Naive thymus-derived CD4-positive, alpha-beta T cell (primary cell): ENCODE measurements around the gene COG5. TPM values are rescaled to one million over a fixed set of nuclear protein-coding genes. Genes with fewer than 3 reads are reported as not detected.

Experiments
- ATAC-seq: fragments of 150-1000 bp; cut with Tn5 transposase; 2 replicates; pipeline ENCODE4 v1.10.0; 2021; ENCODE audit warnings: mild to moderate bottlenecking, moderate library complexity
- CTCF ChIA-PET: fragments of 350-600 bp; sonication (Branson Sonifier 250); formaldehyde crosslinking; loops from one replicate; lab custom pipeline; 2021; ENCODE audit warnings: antibody characterized with exemption; lab: Charles Lee
- POLR2A ChIA-PET: fragments of 350-600 bp; sonication (Branson Sonifier 250); formaldehyde crosslinking; loops from one replicate; lab custom pipeline; 2021; ENCODE audit warnings: antibody characterized with exemption, inconsistent platforms; lab: Charles Lee
- DNase-seq, 9 donors: peaks; one replicate each; pipeline versions ENCODE4 v3.0.0 to v3.0.0-alpha.2; 2020 to 2022; ENCODE audit warnings: mixed read lengths in 1 of 9
- H3K27ac ChIP-seq: one replicate; pipeline ENCODE4 v1.7.0; 2013; ENCODE audit warnings: mild to moderate bottlenecking, low read depth, low read length, moderate library complexity
- H3K27me3 ChIP-seq, 2 donors: one replicate each; pipeline ENCODE4 v1.7.0; 2013; ENCODE audit warnings: low read length in 2 of 2, mild to moderate bottlenecking in 2 of 2, moderate library complexity in 2 of 2; ENCODE audit not compliant: control insufficient read depth in 2 of 2, insufficient read depth in 2 of 2
- H3K36me3 ChIP-seq, 3 experiments: 1 replicate in 2 of 3; 2 replicates in 1 of 3; pipeline ENCODE4 v1.7.0; 2013; ENCODE audit warnings: low read length in 3 of 3, mild to moderate bottlenecking in 3 of 3, moderate library complexity in 1 of 3; ENCODE audit not compliant: insufficient read depth in 3 of 3, control insufficient read depth in 2 of 3
- H3K4me1 ChIP-seq, 2 donors: one replicate each; pipeline ENCODE4 v1.7.0; 2013; ENCODE audit warnings: low read length in 2 of 2, mild to moderate bottlenecking in 2 of 2, moderate library complexity in 1 of 2; ENCODE audit not compliant: control insufficient read depth in 2 of 2, insufficient read depth in 2 of 2
- H3K4me3 ChIP-seq: 2 replicates; pipeline ENCODE4 v1.7.0; 2013; ENCODE audit warnings: mild to moderate bottlenecking, low read length
- H3K9me3 ChIP-seq, 3 experiments: 1 replicate in 2 of 3; 2 replicates in 1 of 3; pipeline ENCODE4 v1.7.0; 2013; ENCODE audit warnings: low read length in 3 of 3; ENCODE audit not compliant: control insufficient read depth in 2 of 3
- H3K27ac Mint-ChIP-seq, 9 donors: one replicate each; pipeline ENCODE4 v1.8.0; 2020 to 2022; ENCODE audit warnings: mixed read lengths in 9 of 9, mild to moderate bottlenecking in 8 of 9, moderate library complexity in 5 of 9, inconsistent platforms in 2 of 9
- H3K27me3 Mint-ChIP-seq, 5 donors: one replicate each; pipeline ENCODE4 v1.8.0; 2021 to 2022; ENCODE audit warnings: mixed read lengths in 5 of 5, mild to moderate bottlenecking in 1 of 5
- H3K36me3 Mint-ChIP-seq, 5 donors: one replicate each; pipeline ENCODE4 v1.8.0; 2020 to 2022; ENCODE audit warnings: mixed read lengths in 5 of 5, mild to moderate bottlenecking in 3 of 5, inconsistent platforms in 1 of 5
- H3K4me1 Mint-ChIP-seq, 7 donors: one replicate each; pipeline ENCODE4 v1.8.0; 2020 to 2022; ENCODE audit warnings: mixed read lengths in 7 of 7, mild to moderate bottlenecking in 3 of 7, inconsistent platforms in 1 of 7
- H3K4me3 Mint-ChIP-seq, 10 donors: one replicate each; pipeline ENCODE4 v1.8.0; 2020 to 2022; ENCODE audit warnings: mild to moderate bottlenecking in 10 of 10, mixed read lengths in 10 of 10, moderate library complexity in 6 of 10, inconsistent platforms in 2 of 10
- H3K9me3 Mint-ChIP-seq, 11 donors: one replicate each; pipeline ENCODE4 v1.8.0; 2020 to 2022; ENCODE audit warnings: mixed read lengths in 11 of 11, mild to moderate bottlenecking in 4 of 11, inconsistent platforms in 1 of 11, moderate library complexity in 1 of 11
- intact Hi-C, 2 donors: fragments of 100-400 bp; cut with micrococcal nuclease; formaldehyde crosslinking; loops; one replicate each; pipeline ENCODE4 v1.15.1; 2023
- polyA plus RNA-seq, 2 donors: library from polyadenylated mRNA; unstranded; fragments of 300-500 nt; fragmentation: Illumina TruSeq; gene quantifications; one replicate each; pipeline ENCODE4 v1.2.3, GENCODE V29; 2021
- total RNA-seq, 6 experiments: library from RNA in 5 of 6; stranded (reverse) in 5 of 6; gene quantifications; 1 replicate in 5 of 6; 2 replicates in 1 of 6; pipeline ENCODE4 v1.2.3 and lab custom pipeline; 2021 to 2026

COG5 gene
- total and polyA plus RNA-seq, 7 experiments from 2014 or later = 24.7 to 77.0 (median 48.0) TPM

DNA sequence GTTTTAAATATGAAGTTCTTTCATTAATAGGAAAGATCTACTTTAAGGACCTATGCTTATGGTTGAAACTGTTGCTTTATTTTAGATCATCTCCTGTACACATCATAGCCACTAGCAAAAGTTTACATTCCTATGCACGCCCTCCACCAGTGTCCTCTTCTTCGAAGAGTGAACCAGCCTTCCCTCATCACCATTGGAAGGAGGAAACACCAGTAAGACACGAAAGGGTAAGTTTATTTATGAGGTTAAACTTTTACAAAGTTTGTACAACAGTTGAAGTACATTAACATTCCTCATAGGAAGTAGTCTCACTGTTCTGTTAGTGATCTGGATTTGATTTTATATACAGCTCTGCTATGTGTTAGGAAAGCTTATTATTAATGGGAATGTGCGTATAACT lies 378.0 kb downstream of the COG5 start:
- Mint-ChIP-seq H3K4me3 (no peak overlapping the region), H3K9me3 (no peaks in the 10 kb centered on the region), H3K36me3 (peaks cover 23 to 55% (median 37%) of the 10 kb centered on the region in 5 donors), H3K27ac (peak overlapping the region in 1 of 9 donors; percentile 38), H3K4me1 (peaks cover 0 to 48% (median 33%) of the 10 kb centered on the region in 7 donors), H3K27me3 (no peaks in the 10 kb centered on the region)
- no peak overlapping the region for H3K4me3 ChIP-seq
- ChIA-PET CTCF (interaction anchor here (0.7 kb wide), 1 partner anchor 277 kb away, joined by 4 read pairs; no protein-coding TSS in a partner anchor), POLR2A (interaction anchor here (1.1 to 6.8 kb wide), 2 partner anchors 12 to 17 kb away, joined by 3 to 54 read pairs; partner anchors contain the start of gene HBP1)
- ATAC-seq (no peak), DNase-seq (no peak)
- no peaks in the 10 kb centered on the region for H3K9me3 ChIP-seq
- no peaks in the 10 kb centered on the region for H3K4me1 ChIP-seq
- intact Hi-C loops = no loop called here
- H3K27ac ChIP-seq = no peak overlapping the region
- H3K36me3 ChIP-seq = peaks cover 24 to 84% (median 52%) of the 10 kb centered on the region in 3 experiments
- no peaks in the 10 kb centered on the region for H3K27me3 ChIP-seq

DNA sequence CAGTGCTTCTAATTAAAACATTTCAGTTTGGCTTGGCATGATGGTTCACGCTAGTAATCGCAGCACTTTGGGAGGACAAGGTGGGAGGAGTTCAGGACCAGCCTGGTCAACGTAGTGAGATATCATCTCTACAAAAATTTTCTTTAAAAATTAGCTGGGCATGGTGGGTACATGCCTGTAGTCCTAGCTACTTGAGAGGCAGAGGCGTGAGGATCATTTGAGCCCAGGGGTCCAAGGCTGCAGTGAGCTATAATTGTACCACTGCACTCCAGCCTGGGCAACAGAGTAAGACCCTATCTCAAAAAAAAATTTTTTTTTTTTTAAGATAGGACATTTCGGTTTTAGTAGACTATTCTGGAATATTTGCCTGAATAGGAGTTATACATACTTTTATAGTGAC lies 382.5 kb downstream of the COG5 start:
- Histone ChIP-seq H3K4me3 (no peak overlapping the region), H3K36me3 (peaks cover 10 to 54% (median 27%) of the 10 kb centered on the region in 3 experiments), H3K9me3 (no peaks in the 10 kb centered on the region), H3K27me3 (no peaks in the 10 kb centered on the region), H3K4me1 (peaks cover 0 to 6% of the 10 kb centered on the region in 2 donors), H3K27ac (no peak overlapping the region)
- DNase-seq (no peak), ATAC-seq (no peak)
- peak overlapping the region in 2 of 10 donors; percentile 3 to 4 for H3K4me3 Mint-ChIP-seq
- POLR2A ChIA-PET = interaction anchor here (1.4 to 6.8 kb wide), 3 partner anchors 8 to 12 kb away, joined by 3 to 54 read pairs (median 5); partner anchors contain the start of gene HBP1
- CTCF ChIA-PET = no interaction called here
- peak overlapping the region in 7 of 9 donors; percentile 1 to 59 (median 33) for H3K27ac Mint-ChIP-seq
- no peaks in the 10 kb centered on the region for H3K27me3 Mint-ChIP-seq
- H3K36me3 Mint-ChIP-seq = peaks cover 13 to 34% (median 28%) of the 10 kb centered on the region in 5 donors
- intact Hi-C loops = loop anchor here in 1 of 2 donors (2.0 kb wide), 1 partner anchor 16 kb away; no protein-coding TSS in a partner anchor
- peaks cover 11 to 71% (median 56%) of the 10 kb centered on the region in 7 donors for H3K4me1 Mint-ChIP-seq
- H3K9me3 Mint-ChIP-seq = no peaks in the 10 kb centered on the region

DNA sequence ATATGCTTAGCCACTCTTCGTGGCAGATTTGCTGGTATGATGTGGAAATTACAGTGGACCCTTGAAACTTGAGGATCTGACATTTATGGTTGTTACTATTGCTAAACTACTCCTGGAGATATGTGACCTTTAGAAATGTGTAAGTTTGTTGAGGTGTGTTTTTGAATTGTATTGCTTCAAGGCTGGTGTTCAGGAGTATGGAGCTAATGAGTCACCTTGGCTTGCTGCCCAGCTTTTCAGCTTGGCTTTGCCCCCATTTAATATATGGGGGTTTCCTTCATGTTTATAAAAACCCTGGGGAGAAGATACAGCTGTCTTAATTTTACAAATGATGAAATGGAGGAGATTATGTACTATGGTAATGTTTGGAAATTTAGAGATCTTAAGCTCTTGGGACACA lies 383.3 kb downstream of the COG5 start:
- Histone ChIP-seq H3K9me3 (no peaks in the 10 kb centered on the region), H3K4me3 (no peak overlapping the region), H3K4me1 (peaks cover 3 to 6% of the 10 kb centered on the region in 2 donors), H3K27me3 (no peaks in the 10 kb centered on the region), H3K36me3 (peaks cover 10 to 48% (median 22%) of the 10 kb centered on the region in 3 experiments), H3K27ac (no peak overlapping the region)
- ATAC-seq (peak; percentile 43), DNase-seq (peak in 1 of 9 donors; percentile 64)
- ChIA-PET POLR2A (interaction anchor here (1.4 to 6.8 kb wide), 3 partner anchors 9 to 13 kb away, joined by 3 to 54 read pairs (median 5); partner anchors contain the start of gene HBP1), CTCF (interaction anchor here (0.6 kb wide), 1 partner anchor 33 kb away, joined by 3 read pairs; no protein-coding TSS in a partner anchor)
- Mint-ChIP-seq H3K27ac (peak overlapping the region in 7 of 9 donors; percentile 1 to 42 (median 33)), H3K4me1 (peaks cover 11 to 74% (median 60%) of the 10 kb centered on the region in 7 donors), H3K9me3 (no peaks in the 10 kb centered on the region), H3K4me3 (peak overlapping the region in 4 of 10 donors; percentile 3 to 22 (median 7)), H3K36me3 (peaks cover 12 to 30% (median 23%) of the 10 kb centered on the region in 5 donors), H3K27me3 (no peaks in the 10 kb centered on the region)
- intact Hi-C loops = loop anchor here (1.0 to 2.0 kb wide), 3 partner anchors 10 to 16 kb away; no protein-coding TSS in a partner anchor

DNA sequence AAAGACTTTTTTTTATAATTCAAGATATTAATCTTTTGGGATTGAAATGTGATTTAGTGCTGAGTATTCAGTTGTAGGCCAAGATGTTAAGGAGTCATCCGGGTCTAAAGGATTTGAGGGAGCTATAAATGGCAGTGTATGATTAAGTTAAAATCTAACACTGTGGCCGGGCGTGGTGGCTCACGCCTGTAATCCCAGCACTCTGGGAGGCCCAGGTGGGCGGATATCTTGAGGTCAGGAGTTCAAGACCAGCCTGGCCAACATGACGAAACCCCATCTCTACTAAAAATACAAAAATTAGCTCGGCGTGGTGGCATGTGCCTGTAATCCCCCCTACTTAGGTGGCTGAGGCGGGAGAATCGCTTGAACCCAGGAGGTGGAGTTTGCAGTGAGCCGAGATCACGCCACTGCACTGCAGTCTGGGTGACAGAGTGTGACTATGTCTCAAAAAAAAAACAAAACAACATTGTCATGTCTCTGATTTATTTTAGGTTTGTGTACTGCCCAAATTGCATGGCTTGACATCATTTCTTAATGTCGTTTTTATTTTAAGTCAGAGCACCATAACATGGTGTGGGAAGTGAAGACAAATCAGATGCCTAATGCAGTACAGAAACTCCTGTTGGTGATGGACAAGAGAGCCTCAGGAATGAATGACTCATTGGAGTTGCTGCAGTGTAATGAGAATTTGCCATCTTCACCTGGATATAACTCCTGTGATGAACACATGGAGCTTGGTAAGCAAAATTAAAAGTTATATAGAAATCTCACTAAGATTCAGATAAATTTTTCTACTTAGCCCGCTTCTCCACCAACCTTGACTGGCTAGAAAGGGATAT lies 384.2 kb downstream of the COG5 start:
- H3K36me3 ChIP-seq = peaks cover 4 to 40% (median 16%) of the 10 kb centered on the region in 3 experiments
- H3K27ac Mint-ChIP-seq = peak overlapping the region in 2 of 9 donors; percentile 41 to 71
- H3K4me1 ChIP-seq = peaks cover 10% of the 10 kb centered on the region in 2 donors
- intact Hi-C loops = loop anchor here (1.0 to 2.0 kb wide), 3 partner anchors 9 to 17 kb away; no protein-coding TSS in a partner anchor
- H3K4me3 Mint-ChIP-seq = peak overlapping the region in 4 of 10 donors; percentile 15 to 23 (median 19)
- no peaks in the 10 kb centered on the region for H3K9me3 ChIP-seq
- DNase-seq (no peak), ATAC-seq (no peak)
- POLR2A ChIA-PET = interaction anchor here (2.0 to 6.8 kb wide), 2 partner anchors 10 to 11 kb away, joined by 5 to 54 read pairs; partner anchors contain the start of gene HBP1
- H3K4me3 ChIP-seq = no peak overlapping the region
- H3K27me3 Mint-ChIP-seq = no peaks in the 10 kb centered on the region
- no peaks in the 10 kb centered on the region for H3K9me3 Mint-ChIP-seq
- peaks cover 15 to 75% (median 61%) of the 10 kb centered on the region in 7 donors for H3K4me1 Mint-ChIP-seq
- no peak overlapping the region for H3K27ac ChIP-seq
- no peaks in the 10 kb centered on the region for H3K27me3 ChIP-seq
- CTCF ChIA-PET = interaction anchor here (0.6 kb wide), 1 partner anchor 33 kb away, joined by 3 read pairs; no protein-coding TSS in a partner anchor
- peaks cover 5 to 25% (median 15%) of the 10 kb centered on the region in 5 donors for H3K36me3 Mint-ChIP-seq

DNA sequence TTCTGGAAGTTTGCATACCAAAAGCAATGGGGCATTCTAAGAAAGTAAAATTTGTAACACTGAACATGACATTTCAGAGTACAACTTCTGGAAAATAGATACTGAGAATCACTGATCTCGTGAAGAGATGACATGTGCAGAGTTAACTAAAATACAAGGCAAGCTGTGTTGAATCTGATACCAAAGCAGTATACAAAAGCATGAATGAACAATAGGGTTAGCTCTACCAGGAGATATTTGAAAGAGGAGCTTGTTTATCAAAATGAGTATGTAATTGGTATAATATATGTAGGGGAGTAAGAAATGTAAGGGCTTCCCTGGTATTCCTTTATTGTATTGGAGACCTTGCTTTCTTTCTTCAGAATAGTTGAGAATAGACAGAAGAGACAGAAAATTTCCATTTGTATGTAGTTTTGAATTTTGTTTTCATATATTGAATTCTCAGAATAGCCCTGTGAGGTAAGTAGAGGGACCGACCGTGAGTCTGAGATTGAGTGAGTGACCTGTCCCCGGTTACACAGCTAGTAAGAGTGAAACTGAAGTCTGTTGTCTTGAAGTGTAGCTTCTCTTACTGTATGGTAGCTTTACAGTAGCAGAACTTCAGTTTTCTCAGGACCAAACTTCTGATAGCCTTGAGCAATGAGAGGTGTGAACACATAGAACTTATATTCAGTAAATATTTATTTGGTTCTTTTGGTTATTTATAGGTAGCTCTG lies 389.9 kb downstream of the COG5 start:
- no peak overlapping the region for H3K27ac ChIP-seq
- no peaks in the 10 kb centered on the region for H3K9me3 ChIP-seq
- H3K4me1 ChIP-seq = peaks cover 38 to 49% of the 10 kb centered on the region in 2 donors
- Mint-ChIP-seq H3K36me3 (peaks cover 0 to 10% (median 6%) of the 10 kb centered on the region in 5 donors), H3K9me3 (peaks cover 0 to 1% (median 0%) of the 10 kb centered on the region in 11 donors), H3K4me1 (peaks cover 48 to 87% (median 76%) of the 10 kb centered on the region in 7 donors), H3K4me3 (peak overlapping the region in 9 of 10 donors; percentile 15 to 77 (median 56)), H3K27ac (peak overlapping the region in 6 of 9 donors; percentile 0 to 84 (median 27)), H3K27me3 (peaks cover 0 to under 1% (median 0%) of the 10 kb centered on the region in 5 donors)
- CTCF ChIA-PET = interaction anchor here (0.9 to 1.3 kb wide), 3 partner anchors 23 to 27 kb away, joined by 3 to 5 read pairs (median 4); no protein-coding TSS in a partner anchor
- POLR2A ChIA-PET = interaction anchor here (0.9 to 1.7 kb wide), 4 partner anchors 9 to 20 kb away, joined by 3 to 8 read pairs (median 4); no protein-coding TSS in a partner anchor
- DNase-seq (no peak), ATAC-seq (no peak)
- peaks cover 3 to 16% (median 6%) of the 10 kb centered on the region in 3 experiments for H3K36me3 ChIP-seq
- no peak overlapping the region for H3K4me3 ChIP-seq
- H3K27me3 ChIP-seq = no peaks in the 10 kb centered on the region
- intact Hi-C loops = loop anchor here in 1 of 2 donors (2.0 kb wide), 1 partner anchor 17 kb away; no protein-coding TSS in a partner anchor
